ENCODE measurements around the gene ZNF470.

Gene ZNF470

GRCh38 chr19:56594783-56595547 lies 27.7 kb downstream of the ZNF470 start, which contains the start of gene ZNF71 (continued):
- TF ChIP-seq RBAK (tag by site-specific recombination; IDR thresholded peaks at IDR 0.05) (no peak), ZNF610 (tag by site-specific recombination; IDR thresholded peaks at IDR 0.05; ENCODE audit: borderline replicate concordance) (peak; percentile 59; the same call in 1 of the 2 replicates), GLI4 (tag by site-specific recombination; IDR thresholded peaks at IDR 0.05) (peak; percentile 83), FEZF1 (tag by site-specific recombination; IDR thresholded peaks at IDR 0.05) (0 out of 2 replicates have a peak, but pooled peaks have one; percentile 31), EGR2 (tag by site-specific recombination; IDR thresholded peaks at IDR 0.05; ENCODE audit: low read depth) (peak; percentile 79; the same call in 1 of the 2 replicates), ZNF169 (tag by site-specific recombination; IDR thresholded peaks at IDR 0.05) (peak; percentile 74), ZNF23 (tag by site-specific recombination; IDR thresholded peaks at IDR 0.05; ENCODE audit: borderline replicate concordance) (no peak), ZNF19 (tag by site-specific recombination; IDR thresholded peaks at IDR 0.05; ENCODE audit: low read depth) (0 out of 2 replicates have a peak, but pooled peaks have one; percentile 70), ZNF585B (tag by site-specific recombination; IDR thresholded peaks at IDR 0.05) (no peak), ZNF785 (tag by site-specific recombination; IDR thresholded peaks at IDR 0.05) (peak; percentile 65; the same call in 1 of the 2 replicates), KLF8 (tag by site-specific recombination; IDR thresholded peaks at IDR 0.05) (peak; percentile 60), ZFHX2 (tag by site-specific recombination; conservative IDR thresholded peaks at IDR 0.05) (peak; percentile 66), ZNF341 (tag by site-specific recombination; IDR thresholded peaks at IDR 0.05; ENCODE audit: low read depth) (peak; percentile 73), BCL11A (tag by site-specific recombination; IDR thresholded peaks at IDR 0.05; ENCODE audit: low read depth) (no peak), ZNF701 (tag by site-specific recombination; IDR thresholded peaks at IDR 0.05) (0 out of 2 replicates have a peak, but pooled peaks have one; percentile 11), ZNF132 (tag by site-specific recombination; IDR thresholded peaks at IDR 0.05; ENCODE audit: borderline replicate concordance) (no peak), KLF9 (tag by site-specific recombination; IDR thresholded peaks at IDR 0.05; ENCODE audit: low read depth) (peak; percentile 73), ZNF214 (tag by site-specific recombination; IDR thresholded peaks at IDR 0.05; ENCODE audit: borderline replicate concordance) (no peak), ZFP3 (tag by site-specific recombination; IDR thresholded peaks at IDR 0.05; ENCODE audit: low read depth) (no peak), ZNF184 (tag by site-specific recombination; IDR thresholded peaks at IDR 0.05) (no peak), ZNF138 (tag by site-specific recombination; IDR thresholded peaks at IDR 0.05; ENCODE audit: borderline replicate concordance) (no peak), ZBTB8A (tag by site-specific recombination; IDR thresholded peaks at IDR 0.05) (peak; percentile 93), ZNF391 (tag by site-specific recombination; IDR thresholded peaks at IDR 0.05; ENCODE audit: borderline replicate concordance, low read depth) (no peak; the same call in none of the 2 replicates), ZNF148 (tag by site-specific recombination; IDR thresholded peaks at IDR 0.05; ENCODE audit: borderline replicate concordance) (0 out of 2 replicates have a peak, but pooled peaks have one; percentile 31)
- TF ChIP-seq, protein P1, sequence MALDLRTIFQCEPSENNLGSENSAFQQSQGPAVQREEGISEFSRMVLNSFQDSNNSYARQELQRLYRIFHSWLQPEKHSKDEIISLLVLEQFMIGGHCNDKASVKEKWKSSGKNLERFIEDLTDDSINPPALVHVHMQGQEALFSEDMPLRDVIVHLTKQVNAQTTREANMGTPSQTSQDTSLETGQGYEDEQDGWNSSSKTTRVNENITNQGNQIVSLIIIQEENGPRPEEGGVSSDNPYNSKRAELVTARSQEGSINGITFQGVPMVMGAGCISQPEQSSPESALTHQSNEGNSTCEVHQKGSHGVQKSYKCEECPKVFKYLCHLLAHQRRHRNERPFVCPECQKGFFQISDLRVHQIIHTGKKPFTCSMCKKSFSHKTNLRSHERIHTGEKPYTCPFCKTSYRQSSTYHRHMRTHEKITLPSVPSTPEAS (tag by site-specific recombination; IDR thresholded peaks at IDR 0.05): no peak
- TF ChIP-seq, protein P2, sequence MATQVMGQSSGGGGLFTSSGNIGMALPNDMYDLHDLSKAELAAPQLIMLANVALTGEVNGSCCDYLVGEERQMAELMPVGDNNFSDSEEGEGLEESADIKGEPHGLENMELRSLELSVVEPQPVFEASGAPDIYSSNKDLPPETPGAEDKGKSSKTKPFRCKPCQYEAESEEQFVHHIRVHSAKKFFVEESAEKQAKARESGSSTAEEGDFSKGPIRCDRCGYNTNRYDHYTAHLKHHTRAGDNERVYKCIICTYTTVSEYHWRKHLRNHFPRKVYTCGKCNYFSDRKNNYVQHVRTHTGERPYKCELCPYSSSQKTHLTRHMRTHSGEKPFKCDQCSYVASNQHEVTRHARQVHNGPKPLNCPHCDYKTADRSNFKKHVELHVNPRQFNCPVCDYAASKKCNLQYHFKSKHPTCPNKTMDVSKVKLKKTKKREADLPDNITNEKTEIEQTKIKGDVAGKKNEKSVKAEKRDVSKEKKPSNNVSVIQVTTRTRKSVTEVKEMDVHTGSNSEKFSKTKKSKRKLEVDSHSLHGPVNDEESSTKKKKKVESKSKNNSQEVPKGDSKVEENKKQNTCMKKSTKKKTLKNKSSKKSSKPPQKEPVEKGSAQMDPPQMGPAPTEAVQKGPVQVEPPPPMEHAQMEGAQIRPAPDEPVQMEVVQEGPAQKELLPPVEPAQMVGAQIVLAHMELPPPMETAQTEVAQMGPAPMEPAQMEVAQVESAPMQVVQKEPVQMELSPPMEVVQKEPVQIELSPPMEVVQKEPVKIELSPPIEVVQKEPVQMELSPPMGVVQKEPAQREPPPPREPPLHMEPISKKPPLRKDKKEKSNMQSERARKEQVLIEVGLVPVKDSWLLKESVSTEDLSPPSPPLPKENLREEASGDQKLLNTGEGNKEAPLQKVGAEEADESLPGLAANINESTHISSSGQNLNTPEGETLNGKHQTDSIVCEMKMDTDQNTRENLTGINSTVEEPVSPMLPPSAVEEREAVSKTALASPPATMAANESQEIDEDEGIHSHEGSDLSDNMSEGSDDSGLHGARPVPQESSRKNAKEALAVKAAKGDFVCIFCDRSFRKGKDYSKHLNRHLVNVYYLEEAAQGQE (tag by site-specific recombination; IDR thresholded peaks at IDR 0.05): 0 out of 2 replicates have a peak, but pooled peaks have one; percentile 11
- TF ChIP-seq, protein P3, sequence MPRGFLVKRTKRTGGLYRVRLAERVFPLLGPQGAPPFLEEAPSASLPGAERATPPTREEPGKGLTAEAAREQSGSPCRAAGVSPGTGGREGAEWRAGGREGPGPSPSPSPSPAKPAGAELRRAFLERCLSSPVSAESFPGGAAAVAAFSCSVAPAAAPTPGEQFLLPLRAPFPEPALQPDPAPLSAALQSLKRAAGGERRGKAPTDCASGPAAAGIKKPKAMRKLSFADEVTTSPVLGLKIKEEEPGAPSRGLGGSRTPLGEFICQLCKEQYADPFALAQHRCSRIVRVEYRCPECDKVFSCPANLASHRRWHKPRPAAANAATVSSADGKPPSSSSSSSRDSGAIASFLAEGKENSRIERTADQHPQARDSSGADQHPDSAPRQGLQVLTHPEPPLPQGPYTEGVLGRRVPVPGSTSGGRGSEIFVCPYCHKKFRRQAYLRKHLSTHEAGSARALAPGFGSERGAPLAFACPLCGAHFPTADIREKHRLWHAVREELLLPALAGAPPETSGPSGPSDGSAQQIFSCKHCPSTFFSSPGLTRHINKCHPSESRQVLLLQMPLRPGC (tag by site-specific recombination; IDR thresholded peaks at IDR 0.05): 0 out of 2 replicates have a peak, but pooled peaks have one; percentile 19
- TF ChIP-seq, protein P4, sequence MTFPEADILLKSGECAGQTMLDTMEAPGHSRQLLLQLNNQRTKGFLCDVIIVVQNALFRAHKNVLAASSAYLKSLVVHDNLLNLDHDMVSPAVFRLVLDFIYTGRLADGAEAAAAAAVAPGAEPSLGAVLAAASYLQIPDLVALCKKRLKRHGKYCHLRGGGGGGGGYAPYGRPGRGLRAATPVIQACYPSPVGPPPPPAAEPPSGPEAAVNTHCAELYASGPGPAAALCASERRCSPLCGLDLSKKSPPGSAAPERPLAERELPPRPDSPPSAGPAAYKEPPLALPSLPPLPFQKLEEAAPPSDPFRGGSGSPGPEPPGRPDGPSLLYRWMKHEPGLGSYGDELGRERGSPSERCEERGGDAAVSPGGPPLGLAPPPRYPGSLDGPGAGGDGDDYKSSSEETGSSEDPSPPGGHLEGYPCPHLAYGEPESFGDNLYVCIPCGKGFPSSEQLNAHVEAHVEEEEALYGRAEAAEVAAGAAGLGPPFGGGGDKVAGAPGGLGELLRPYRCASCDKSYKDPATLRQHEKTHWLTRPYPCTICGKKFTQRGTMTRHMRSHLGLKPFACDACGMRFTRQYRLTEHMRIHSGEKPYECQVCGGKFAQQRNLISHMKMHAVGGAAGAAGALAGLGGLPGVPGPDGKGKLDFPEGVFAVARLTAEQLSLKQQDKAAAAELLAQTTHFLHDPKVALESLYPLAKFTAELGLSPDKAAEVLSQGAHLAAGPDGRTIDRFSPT (tag by site-specific recombination; IDR thresholded peaks at IDR 0.05): no peak

All from HEK293 (cell line).